GM21737 (cell line): ENCODE data around the gene KRT32.

Experiments used
- ATAC-seq: cut with Tn5 transposase; IDR thresholded peaks from one replicate; pipeline ENCODE4 v1.9.1; 2021; ENCODE audit warnings: mild to moderate bottlenecking, moderate library complexity; ENCODE audit not compliant: unreplicated experiment

Gene KRT32

GRCh38 chr17:41466988-41467387 lies at the start of gene KRT32:
Gene KRT32, minus strand, starts transcription at chr17:41467386. Its CDS starts 61 bp downstream, at chr17:41467325.
- no peak for ATAC-seq

GRCh38 chr17:41516830-41517283 lies 49.7 kb upstream of the KRT32 start:
- ATAC-seq = no peak

GRCh38 chr17:41516147-41516829 lies 49.1 kb upstream of the KRT32 start:
- no peak for ATAC-seq

GRCh38 chr17:41513168-41513547 lies 46.0 kb upstream of the KRT32 start:
- no peak for ATAC-seq

- ATAC-seq = no peak
Measured at GRCh38 chr17:41512546-41513167, 45.5 kb upstream of the KRT32 start.

GRCh38 chr17:41511716-41512115 lies 44.5 kb upstream of the KRT32 start:
- no peak for ATAC-seq

GRCh38 chr17:41511116-41511515 lies 43.9 kb upstream of the KRT32 start:
- ATAC-seq = no peak

GRCh38 chr17:41510251-41511065 lies 43.3 kb upstream of the KRT32 start:
- no peak for ATAC-seq

- no peak for ATAC-seq
Measured at GRCh38 chr17:41507315-41507880, 40.2 kb upstream of the KRT32 start.

- ATAC-seq = no peak
Measured at GRCh38 chr17:41505809-41506767, 38.9 kb upstream of the KRT32 start.

- no peak for ATAC-seq
Measured at GRCh38 chr17:41505007-41505808, 38.0 kb upstream of the KRT32 start, which contains the start of gene KRT13. Gene KRT13, minus strand, starts transcription at chr17:41505612. Its CDS starts 62 bp downstream, at chr17:41505550.

- ATAC-seq = no peak
Measured at GRCh38 chr17:41504246-41504977, 37.2 kb upstream of the KRT32 start.

GRCh38 chr17:41503202-41503601 lies 36.0 kb upstream of the KRT32 start:
- ATAC-seq = no peak

- no peak for ATAC-seq
Measured at GRCh38 chr17:41500131-41500911, 33.1 kb upstream of the KRT32 start.

- ATAC-seq = no peak
Measured at GRCh38 chr17:41499714-41500113, 32.5 kb upstream of the KRT32 start.

GRCh38 chr17:41498276-41498675 lies 31.1 kb upstream of the KRT32 start:
- no peak for ATAC-seq

GRCh38 chr17:41496803-41497484 lies 29.8 kb upstream of the KRT32 start:
- peak; percentile 65 for ATAC-seq
